GM19193 (cell line): ENCODE data around the gene TTBK2.

Source experiments
- POLR2A ChIP-seq: IDR thresholded peaks from 4 replicates; pipeline ENCODE4 v1.6.1; 2011; ENCODE audit not compliant: insufficient read depth, insufficient read length; ENCODE audit errors: extremely low read depth

The TTBK2 gene

DNA sequence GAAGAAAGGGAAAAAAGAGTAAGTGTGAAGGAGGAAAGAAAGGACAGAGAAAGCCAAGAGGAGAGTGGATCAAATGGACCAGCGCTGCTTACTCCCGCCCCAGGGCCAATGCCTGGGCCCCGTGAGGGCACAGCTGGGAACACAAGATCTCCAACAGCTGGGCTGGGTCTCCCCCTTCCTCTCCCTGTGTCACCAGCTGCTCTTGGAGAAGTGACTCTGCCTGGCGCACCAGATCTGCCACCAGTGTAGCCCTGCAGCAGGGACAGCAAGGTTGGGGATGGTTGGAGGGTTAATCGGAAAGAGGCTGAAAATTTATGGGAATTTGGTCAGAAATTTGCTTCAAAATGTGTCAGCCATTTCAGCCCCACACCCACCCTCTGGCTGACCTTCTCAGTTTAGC, 192.0 kb downstream of the TTBK2 start:
- TF ChIP-seq POLR2A: no peak

DNA sequence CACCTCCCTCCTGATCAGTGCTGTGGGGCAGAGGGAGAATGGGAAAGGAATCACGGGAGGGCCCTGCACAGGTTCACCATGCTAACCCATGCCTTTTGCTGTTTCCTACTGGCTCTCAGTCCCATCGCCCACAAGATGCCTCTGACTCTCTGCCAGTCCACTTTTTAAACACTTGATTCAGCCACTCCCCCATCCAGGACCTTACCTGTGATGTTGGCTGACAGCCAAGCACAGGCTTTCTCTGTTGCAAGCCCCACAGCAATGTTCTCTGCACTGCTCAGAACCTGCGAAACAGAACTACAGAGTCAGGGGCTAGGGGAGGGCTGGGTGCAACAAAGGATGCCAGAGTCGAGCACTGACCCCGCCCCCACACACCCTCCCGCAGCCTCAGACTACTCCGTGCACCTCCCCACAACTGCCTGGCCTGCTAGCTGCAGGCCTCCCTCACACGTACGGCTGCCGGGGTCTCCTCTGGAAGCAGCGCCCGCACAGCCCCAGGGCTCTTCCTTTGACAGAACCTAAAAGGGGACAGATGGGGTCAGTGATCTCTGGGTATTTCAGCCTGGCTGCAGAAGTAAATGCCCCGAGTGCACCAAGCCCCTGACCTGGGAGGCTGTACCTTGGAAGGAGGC, 192.7 kb downstream of the TTBK2 start:
- TF ChIP-seq POLR2A: no peak

DNA sequence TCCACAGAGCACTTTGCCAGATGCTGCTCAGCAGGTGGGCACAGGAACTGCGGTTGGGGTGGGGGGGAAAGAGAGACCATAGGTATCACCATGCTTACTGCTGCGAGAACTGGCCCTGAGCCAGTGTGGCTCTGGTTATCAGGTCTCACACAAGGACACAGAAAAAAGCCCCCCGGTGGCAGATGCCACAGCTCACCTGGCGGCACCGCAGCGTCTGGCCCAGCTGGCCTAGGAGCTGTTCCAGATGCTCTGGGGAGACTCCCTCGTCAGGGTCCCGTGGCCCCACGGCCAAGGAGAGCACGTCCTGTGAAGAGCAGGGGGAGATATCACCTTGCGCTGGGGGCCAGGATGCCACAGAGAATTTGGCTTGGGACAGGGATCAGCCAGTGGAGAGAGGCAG, 194.5 kb downstream of the TTBK2 start:
- no peak for TF ChIP-seq POLR2A

- TF ChIP-seq POLR2A: no peak
These were observed 195.2 kb downstream of the TTBK2 start for GRCh38 chr15:42725331-42725903.

GRCh38 chr15:42724276-42724675, 196.3 kb downstream of the TTBK2 start:
- TF ChIP-seq POLR2A: no peak

- TF ChIP-seq POLR2A: no peak
These were observed 197.5 kb downstream of the TTBK2 start for GRCh38 chr15:42723068-42723467.

DNA sequence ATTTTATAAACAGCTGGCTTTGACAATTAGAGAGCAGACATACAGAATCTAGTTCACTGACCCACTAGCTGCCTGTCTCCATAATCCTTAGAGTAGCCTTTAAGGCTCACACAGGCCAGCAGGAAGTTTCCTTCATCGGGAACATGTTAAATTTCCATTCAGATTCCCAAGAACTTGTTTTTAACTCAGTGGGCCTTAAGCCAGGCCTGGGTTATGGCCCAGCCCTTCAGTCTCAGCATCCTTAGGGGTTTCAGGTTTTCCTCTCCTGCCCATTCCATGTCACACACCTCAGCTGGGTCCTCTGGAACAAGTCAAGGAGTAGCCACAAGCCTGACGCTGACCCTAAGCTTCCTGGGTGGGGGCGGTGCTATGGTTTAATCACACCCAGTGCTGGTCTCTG, 198.7 kb downstream of the TTBK2 start:
- no peak for TF ChIP-seq POLR2A

DNA sequence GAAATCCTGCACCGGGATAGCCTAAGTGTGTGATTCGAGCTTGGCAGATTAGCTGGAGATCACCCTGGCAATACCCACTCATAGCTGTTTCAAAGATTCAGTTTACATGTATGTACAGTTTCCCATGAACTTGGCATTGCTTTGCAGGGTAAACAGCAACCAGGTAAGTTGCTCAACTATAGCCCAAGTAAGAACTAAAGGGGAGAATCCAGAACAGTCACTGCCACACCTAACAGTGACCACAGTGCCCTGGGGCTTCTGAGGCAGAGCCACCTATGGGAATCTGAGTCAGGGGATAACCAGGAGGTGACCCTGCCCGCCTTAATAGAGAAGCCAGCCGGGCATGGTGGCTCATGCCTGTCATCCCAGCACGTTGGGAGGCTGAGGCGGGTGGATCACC, 199.6 kb downstream of the TTBK2 start:
- no peak for TF ChIP-seq POLR2A

GRCh38 chr15:42720071-42720470, 200.5 kb downstream of the TTBK2 start:
- no peak for TF ChIP-seq POLR2A

- no peak for TF ChIP-seq POLR2A
These were observed 201.5 kb downstream of the TTBK2 start for GRCh38 chr15:42719043-42719442.

DNA sequence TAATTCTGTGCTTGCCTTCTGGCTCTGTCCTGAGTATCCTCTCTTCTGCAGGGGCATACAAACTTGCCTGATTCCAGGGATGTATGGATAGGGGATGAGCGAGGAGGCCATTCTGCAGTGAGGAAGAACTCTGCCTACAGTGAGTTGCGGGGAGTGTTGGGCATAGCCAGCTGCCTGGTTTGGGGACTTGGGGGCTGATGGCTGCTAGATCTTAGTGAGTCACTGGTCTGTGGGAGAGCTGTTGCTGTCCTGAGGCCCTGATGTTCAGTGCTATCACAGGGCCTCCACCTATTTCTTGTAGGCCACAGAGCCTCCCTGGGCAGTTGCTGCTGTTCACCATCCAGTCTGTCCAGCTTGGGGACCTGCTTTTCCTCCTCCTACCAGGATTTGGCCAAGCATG, 204.0 kb downstream of the TTBK2 start:
- TF ChIP-seq POLR2A: no peak

- no peak for TF ChIP-seq POLR2A
These were observed 204.5 kb downstream of the TTBK2 start for GRCh38 chr15:42716125-42716524.

DNA sequence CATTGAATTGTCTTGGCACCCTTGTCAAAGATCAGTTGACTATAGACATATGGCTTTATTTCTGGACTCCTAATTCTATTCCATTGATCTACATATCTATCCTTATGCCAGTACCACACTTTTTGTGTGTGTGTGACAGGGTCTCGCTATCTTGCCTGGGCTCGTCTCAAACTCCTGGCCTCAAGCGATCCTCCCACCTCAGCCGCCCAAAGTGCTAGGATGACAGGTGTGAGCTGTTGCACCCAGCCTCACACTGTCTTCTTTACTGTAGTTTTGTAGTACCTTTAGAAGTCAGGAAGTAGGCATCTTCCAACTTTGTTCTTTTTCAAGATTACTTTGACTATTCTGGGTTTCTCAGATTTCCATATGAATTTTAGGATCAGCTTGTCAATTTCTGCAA, 208.0 kb downstream of the TTBK2 start:
- no peak for TF ChIP-seq POLR2A

DNA sequence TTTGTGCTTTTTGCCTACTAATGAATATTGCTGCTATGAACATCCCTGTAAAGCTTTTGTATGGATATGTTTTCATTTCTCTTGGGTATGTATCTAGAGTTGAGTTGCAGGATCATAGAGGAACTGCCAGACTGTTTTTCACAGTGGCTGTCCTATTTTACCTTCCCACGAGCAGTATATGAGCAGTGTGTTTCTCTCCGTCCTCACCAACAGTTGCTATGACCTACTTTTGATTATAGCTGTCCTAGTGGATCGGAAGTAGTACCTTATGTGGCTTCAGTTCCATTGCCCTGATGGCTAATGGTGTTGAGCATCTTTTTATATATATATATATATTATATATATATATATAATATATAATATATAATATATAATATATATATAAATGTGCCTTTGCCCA, 208.8 kb downstream of the TTBK2 start:
- no peak for TF ChIP-seq POLR2A

DNA sequence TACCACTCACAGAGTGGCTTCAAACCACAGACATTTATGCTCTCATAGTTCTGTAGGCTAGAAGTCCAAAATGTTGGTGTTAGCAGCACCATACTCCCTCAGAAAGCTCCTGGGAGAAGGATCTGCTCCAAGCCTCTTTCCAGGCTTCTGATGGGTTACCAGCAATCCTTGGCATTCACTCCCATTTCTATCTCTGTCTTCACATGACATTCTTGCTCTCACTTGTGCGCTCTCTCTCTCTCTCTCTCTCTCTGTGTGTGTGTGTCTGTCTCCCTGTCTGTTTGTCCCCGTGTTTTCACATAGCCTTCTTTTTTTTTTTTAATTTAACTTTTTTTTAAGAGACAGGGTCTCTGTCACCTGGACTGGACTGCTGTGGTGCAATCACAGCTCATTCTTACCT, 209.9 kb downstream of the TTBK2 start:
- no peak for TF ChIP-seq POLR2A

DNA sequence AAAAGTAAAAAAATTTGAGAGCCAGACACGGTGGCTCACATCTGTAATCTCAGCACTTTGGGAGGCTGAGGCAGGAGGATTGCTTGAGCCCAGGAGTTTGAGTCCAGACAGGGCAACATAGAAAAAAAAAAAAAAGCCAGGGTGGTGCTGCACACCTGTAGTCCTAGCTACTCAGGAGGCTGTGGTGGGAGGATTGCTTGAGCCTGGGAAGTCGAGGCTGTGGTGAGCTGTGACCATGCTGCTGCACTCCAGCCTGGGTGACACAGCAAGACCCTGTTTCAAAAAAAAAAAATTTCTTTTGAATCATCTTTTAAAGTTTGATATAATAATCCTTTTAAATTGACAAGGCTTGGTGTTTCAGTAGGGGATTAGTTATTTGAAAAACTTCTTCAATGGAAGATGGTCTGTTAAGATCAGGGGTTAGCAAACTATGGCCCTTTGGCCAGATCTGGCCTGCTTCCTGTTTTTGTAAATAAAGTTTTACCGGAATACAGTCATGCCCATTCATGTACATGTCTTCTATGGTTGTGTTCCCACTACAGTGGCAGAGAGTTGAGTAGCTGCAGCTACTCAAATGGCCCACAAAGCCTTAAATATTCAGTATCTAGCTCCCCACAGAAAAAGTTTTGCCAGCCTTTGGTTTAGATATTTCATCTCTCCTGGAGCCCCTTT, 212.6 kb downstream of the TTBK2 start:
- TF ChIP-seq POLR2A: no peak

DNA sequence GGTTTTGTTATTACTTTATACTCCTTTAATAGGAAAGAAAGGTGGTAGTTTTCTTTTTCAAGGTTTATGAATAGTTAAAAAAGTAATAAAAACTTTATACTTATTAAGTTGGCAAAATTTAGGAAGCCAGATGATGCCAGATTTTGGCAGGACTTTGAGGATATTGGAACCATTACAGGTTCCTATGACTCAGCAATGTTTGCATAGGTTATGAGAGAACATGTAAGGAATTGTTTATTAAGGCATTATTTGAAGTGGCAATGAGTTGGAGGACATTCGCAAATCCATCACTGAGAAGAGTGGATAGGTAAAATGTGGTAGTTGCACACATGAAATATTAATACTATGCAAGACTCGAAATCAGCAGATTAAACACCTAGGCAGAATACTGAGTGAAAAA, 213.5 kb downstream of the TTBK2 start:
- TF ChIP-seq POLR2A: no peak

DNA sequence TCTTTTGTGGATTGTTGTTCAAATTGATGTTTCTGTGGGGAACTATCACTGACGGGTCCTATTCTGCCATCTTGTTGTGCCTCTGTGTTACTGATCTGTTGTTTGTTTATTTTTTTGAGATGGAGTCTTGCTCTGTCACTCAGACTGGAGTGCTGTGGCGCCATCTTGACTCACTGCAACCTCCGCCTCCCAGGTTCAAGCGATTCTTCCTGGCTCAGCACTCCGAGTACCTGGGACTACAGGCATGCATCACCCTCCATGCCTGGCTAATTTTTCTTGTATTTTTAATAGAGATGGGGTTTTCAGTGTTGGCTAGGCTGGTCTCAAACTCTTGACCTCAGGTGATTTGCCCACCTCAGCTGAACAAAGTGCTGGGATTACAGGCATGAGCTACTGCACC, 215.2 kb downstream of the TTBK2 start:
- no peak for TF ChIP-seq POLR2A
